Activated CD8-positive, alpha-beta memory T cell treated with anti-CD3 and anti-CD28 coated beads, Interleukin-2, amount 50 U/mL, for 24 hours (primary cell): ENCODE data around the gene TIAL1.
"Not testable (repeated sequence)": the region's sequence is repeated elsewhere in the genome, so short reads cannot be mapped to it uniquely, and the experiment has no call there.

Experiments
- DNase-seq: peaks from one replicate; pipeline ENCODE4 v3.0.0-alpha.2; 2020; ENCODE audit errors: extremely low read depth

The TIAL1 gene

GRCh38 chr10:119596537-119597404 lies at the start of gene TIAL1:
Gene TIAL1 (minus strand): TSS chr10:119596964. CDS start chr10:119596465, 499 bp downstream.
- peak; percentile 86 for DNase-seq

DNA sequence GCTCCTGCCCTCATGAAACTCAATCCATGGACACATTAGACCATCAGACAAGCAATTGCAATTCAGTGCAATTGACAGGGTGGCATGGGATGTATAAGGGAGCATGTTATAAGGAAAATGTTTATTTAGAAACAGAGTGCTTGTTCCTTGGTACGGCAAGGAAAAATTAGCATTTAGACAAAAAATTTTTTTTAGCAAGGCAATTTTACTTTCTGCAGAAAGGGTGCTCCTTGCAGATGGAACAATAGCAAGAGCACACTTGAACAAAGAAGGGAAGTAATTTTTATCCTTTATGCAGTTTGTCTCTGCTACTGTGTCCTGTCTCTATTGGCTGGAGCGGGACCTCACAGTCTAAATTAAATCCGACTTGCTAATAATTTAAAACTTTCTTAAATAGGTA lies 48.2 kb upstream of the TIAL1 start:
- no peak for DNase-seq

DNA sequence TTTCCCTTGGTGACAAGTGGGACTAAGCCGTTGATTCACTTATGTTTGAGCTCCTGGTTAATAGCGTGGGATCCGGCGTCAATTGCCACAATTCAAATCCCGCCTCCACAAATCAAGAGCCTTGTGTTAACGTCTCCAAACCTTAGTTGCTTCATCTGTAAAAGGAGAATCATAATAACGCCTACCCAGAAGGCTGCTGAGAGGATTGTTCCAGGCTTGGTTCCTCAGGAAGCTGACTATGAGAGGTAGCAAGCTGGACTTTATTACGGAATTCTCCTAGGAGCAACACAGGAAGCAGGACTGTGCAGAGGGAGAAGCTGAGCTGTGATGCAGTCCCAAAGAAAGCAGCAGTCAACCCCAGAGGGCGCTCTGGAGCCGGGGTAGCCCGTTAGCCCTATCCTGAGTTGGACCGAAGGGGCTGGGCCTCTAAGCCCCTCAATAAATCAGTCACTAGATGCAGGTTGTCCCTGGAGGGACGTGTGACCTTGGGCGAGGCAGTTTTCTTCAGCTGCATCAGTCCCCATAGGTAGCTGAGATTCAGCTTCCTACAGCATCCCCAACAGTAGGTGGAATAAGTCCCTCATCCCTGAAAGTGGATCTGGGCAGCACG lies 47.5 kb upstream of the TIAL1 start:
- DNase-seq = no peak

DNA sequence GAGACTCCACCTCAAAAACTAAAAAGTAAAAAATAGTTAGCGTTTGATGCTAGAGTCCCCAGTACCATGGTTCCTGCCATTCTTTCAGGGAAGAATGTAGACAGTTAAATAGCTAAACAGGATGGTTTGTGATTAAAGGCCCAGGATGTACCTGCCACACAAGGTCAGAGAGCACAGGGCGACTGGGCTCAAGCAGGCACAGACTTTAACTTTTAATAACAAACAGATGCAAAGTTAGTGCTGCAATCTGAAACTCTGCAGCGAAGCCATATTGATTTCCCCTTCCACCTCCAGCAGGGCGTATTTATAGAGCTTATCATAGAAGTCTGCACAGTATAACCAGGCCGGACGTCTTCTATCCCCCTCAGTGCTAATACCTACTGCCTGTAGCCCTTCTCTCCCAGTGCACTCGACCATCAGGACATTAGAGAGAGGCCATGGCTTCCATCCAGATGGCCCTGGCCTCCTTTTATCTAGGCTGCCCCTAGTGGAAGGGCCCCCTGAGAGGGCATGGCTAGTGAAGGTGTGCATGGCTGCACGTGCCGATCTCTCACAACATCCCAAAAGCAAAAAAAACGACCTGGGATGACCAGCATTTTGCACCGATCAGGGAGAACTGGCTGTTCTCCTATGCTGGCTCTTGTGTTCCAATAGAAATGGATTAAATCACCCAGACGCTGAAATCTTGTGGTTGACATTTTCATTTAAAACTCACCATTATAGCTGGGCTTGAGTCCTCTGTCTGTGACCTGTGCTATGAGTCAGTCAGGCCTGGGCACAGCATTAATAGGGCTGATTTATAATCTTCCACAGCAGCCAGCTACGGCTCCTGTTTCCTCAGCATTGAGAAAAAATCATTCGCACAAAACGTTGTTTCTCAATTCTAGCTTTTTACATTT lies 46.8 kb upstream of the TIAL1 start:
- DNase-seq = no peak

DNA sequence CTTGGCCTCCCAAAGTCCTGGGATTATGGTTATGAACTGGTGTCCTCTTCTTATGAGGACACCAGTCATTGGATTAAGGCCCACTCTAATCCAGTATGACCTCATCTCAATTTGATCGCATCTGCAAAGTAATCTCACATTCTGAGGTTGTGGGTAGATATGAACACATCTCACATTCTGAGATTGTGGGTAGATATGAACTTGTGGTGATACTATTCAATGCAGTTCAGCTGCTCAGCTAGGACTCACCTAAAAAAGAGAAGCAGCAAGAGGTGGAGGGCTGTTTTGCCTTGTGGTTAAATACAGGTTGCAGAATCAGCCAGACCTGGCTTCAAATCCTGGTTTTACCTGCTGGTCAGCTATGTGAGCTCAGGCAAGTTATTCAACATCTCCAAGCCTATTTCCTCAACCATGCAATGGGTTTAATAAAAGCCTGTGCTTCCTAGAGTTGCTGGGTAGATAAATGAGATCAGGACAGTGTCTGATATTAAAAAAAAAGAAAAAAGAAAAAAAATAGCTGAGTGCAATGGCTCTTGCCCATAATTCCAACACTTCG lies 45.9 kb upstream of the TIAL1 start:
- no peak for DNase-seq

DNA sequence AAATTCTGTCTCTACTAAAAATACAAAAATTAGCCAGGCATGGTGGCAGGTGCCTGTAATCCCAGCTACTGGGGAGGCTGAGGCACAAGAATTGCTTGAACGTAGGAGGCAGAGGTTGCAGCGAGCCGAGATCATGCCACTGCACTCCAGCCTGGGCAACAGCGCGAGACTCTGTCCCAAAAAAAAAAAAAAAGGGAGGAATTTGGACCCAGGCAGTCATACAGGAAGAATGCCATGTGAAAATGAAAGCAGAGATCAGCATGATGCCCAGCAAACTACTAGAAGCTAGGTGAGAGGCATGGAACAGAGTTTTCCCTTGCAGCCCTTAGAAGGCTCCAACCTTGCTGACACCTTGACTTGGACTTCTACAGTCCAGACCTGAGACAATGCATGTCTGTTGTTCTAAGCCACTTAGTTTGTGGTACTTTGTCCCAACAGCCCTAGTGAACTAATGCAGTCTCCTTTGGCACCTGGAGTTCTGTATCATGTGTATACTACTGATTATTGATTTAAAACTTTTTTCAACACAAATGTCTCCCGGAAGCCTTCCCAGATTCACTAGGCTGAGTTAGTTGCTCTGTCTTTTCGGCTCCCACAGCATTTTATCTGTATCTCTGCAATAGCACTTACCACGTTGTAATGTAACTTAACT lies 44.2 kb upstream of the TIAL1 start:
- DNase-seq = no peak

GRCh38 chr10:119640384-119640783 lies 43.6 kb upstream of the TIAL1 start:
- DNase-seq = no peak

DNA sequence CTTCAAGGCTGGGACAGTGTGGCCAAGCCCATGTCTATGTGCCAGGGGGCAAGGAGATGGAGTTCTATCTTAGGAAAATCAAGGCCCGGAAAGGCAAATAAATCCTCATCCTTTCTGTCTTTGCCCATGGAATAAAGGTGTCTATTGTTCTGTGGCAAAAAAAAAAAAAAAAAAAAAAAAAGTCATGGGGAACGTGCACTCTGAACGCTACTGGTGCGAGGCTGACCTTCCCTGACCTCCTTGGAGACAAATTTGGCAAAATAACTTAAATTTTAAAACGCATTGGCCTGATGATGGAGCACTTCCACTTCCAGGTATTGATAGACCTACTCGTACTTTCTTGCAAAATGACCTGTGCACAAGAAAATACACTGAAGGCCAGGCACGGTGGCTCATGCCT lies 42.2 kb upstream of the TIAL1 start:
- no peak for DNase-seq

DNA sequence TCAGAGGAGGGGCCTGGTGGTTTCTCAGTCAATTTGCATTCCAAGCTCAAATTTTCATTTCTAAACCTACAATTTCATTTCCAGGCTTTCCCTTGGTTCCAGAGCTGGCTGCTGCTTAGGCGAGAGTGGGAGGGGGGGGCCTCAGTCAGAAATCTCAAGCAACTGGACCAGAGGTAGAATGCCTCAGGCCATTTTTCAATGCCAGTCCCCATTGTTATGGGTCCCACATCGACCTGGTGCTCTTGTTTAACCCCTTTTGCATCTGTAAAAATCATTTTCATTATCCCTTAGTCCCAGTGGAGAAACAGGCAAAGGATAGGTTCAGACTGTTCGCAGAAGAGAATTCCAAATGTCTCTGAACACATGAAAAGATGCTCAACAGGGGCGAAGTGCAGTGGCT lies 40.9 kb upstream of the TIAL1 start:
- DNase-seq = no peak

DNA sequence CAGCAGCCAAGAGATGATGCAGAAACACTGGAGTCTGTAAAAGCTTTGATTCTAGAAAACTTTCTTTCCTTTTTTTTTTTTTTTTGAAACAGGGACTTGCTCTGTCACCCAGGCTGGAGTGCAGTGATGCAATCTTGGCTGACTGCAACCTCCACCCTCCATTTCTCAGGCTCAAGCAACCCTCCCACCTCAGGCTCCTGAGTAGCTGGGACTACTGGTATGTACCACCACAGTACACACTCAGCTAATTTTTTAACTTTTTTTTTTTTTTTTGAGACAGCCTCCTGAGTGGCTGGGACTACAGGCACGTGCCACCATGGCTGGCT lies 37.4 kb upstream of the TIAL1 start:
- no peak for DNase-seq

DNA sequence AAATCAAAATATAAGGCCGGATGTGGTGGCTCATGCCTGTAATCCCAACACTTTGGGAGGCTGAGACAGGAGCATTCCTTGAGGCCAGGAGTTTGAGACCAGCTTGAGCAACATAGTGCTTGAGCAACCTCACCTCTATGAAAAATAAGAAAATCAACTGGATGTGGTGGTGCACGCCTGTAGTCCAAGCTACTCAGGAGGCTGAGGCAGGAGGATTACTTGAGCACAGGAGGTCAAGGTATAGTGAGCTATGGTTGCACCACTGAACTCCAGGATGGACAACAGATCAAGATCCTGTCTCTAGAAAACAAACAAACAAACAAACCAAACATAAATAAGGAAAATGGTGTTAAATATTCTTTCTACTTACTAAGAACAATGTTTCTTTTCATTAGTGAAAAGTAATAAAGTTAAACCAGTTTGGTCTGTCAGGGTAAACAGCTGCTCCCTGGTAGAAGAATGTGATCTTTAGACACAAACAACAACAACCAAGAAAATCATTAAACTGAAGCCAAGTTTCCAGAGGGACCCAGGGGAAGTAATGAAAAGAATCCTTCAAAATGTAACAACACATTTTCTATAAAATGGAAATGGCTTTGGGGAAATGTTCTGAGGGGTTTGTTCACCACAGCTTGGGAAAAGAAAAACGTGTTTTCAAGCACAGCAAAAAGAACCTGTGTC lies 36.9 kb upstream of the TIAL1 start:
- DNase-seq = no peak

DNA sequence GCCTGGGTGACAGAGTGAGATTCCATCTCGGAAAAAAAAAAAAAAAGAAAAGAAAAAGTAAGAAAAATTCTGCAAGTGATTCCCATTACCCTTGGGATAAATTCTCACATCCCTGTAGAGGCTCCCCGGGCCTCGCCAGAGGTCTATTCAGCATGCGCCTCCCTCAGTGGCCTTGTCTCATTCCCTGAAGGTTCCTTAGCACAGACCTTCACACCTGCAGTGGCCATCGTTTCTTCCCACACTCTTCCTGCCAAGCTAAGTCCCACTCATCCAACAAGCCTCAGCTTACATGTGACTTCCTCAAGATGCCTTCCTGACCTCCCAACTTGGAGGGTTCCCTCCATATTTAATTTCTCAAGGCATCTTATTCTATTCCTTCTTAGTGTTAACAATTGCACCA lies 33.5 kb upstream of the TIAL1 start:
- no peak for DNase-seq

DNA sequence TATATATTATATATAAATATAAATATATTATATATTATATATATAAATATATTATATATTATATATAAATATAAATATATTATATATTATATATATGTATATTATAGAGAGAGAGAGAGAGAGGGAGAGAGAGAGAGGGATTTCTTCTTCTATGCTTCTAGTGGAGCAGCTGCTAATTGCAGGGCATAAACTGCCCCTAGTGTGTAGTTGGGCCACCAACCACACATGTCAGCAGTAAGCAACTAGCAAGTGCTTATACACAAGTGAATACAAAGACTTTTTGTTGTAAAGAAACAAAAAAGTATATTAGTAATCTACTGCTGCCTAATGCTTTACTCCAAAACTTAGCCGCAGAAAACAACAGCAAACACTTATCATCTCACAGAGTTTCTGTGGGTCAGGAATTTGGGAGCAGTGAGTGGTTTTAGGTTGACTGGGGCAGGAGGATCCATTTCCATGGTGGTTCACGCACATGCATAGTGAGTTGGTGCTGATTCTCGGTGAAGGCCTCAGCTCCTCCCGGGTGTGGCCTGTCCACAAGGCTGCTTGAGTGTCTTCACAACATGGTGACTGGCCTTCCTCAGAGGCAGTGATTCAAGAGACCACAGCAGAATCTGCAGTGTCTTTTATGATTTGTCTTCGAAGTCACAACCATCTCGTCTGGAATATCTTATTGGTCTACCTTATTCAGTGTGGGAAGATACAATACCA lies 29.0 kb upstream of the TIAL1 start:
- DNase-seq = no peak

DNA sequence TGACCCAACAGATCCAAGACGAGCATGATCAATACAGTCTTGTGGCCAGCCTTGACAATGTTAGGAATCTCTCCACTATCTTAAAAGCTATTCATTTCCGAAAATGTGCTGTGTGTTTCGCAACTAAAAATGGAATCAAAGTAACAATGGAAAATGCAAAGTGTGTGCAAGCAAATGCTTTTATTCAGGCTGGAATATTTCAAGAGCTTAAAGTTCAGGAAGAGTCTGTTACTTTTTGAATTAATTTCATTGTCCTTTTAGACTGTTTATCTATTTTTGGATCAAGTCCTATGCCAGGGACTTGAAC lies 24.3 kb upstream of the TIAL1 start:
- no peak for DNase-seq

- DNase-seq = no peak
These were observed 23.7 kb upstream of the TIAL1 start for GRCh38 chr10:119620241-119621077.

- not testable (repeated sequence) for DNase-seq
These were observed 23.0 kb upstream of the TIAL1 start for GRCh38 chr10:119619811-119620210.

- DNase-seq = no peak
These were observed 22.5 kb upstream of the TIAL1 start for GRCh38 chr10:119619215-119619614.

- no peak for DNase-seq
These were observed 20.3 kb upstream of the TIAL1 start for GRCh38 chr10:119616882-119617570.

DNA sequence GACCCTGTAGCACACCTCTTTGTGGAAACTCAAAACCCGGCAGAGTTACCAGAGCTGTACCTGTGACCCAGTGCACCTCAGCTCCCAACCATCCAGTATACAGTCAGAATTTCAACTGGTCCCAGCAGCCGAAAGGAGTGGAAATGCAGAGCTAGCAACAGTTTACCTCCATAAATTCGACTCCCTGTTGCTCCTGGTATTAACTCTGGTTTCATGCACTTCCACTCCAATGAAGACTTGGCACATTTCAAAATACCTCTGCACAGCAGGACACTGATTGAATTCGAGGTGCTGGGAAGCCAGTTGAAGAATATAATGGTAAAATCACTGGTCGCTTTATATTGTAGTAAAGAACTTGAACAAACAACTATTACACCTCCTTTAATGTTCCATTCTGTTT lies 17.9 kb upstream of the TIAL1 start:
- no peak for DNase-seq
